Natural killer cell treated with Interleukin-12 subunit alpha and Interleukin-12 subunit beta and Interleukin-15 and Interleukin-18, amount 100 ng/mL, for 72 hours (primary cell): ENCODE data around the gene MBD5. TPM values are rescaled to one million over a fixed set of nuclear protein-coding genes. Genes with fewer than 3 reads are reported as not detected.

Source experiments
- ATAC-seq, 2 donors: fragments of 150-1000 bp; cut with Tn5 transposase in 1 of 2; sonication (Bioruptor Pico), chemical (Tn5 transposase) in 1 of 2; 2 replicates each; pipeline ENCODE4 v1.10.0; 2021
- DNase-seq: peaks from one replicate; pipeline ENCODE4 v3.0.0; 2022; ENCODE audit warnings: low spot score
- H3K27ac Mint-ChIP-seq, 2 donors: 1 replicate in 1 of 2; 2 replicates in 1 of 2; pipeline ENCODE4 v1.8.0; 2022; ENCODE audit warnings: mixed read lengths in 2 of 2, mild to moderate bottlenecking in 1 of 2, moderate library complexity in 1 of 2
- H3K27me3 Mint-ChIP-seq, 2 donors: 1 replicate in 1 of 2; 2 replicates in 1 of 2; pipeline ENCODE4 v1.8.0; 2022; ENCODE audit warnings: mixed read lengths in 2 of 2
- H3K36me3 Mint-ChIP-seq: one replicate; pipeline ENCODE4 v1.8.0; 2022; ENCODE audit warnings: mixed read lengths
- H3K4me1 Mint-ChIP-seq, 2 donors: 1 replicate in 1 of 2; 2 replicates in 1 of 2; pipeline ENCODE4 v1.8.0; 2022; ENCODE audit warnings: low read depth in 2 of 2, mixed read lengths in 2 of 2, mild to moderate bottlenecking in 1 of 2
- H3K4me3 Mint-ChIP-seq: one replicate; pipeline ENCODE4 v1.8.0; 2022; ENCODE audit warnings: mixed read lengths
- H3K9me3 Mint-ChIP-seq: 2 replicates; pipeline ENCODE4 v1.8.0; 2022; ENCODE audit warnings: mixed read lengths
- total RNA-seq, 2 donors: library from RNA; stranded (reverse); gene quantifications; one replicate each; pipeline ENCODE4 v1.2.3, GENCODE V29; 2022

Gene MBD5
- total RNA-seq, 2 donors from 2014 or later, result 29.2 to 32.4 TPM

GRCh38 chr2:148106331-148106730 is 85.4 kb downstream of the MBD5 start:
- no peak overlapping the region for H3K27ac Mint-ChIP-seq
- H3K4me1 Mint-ChIP-seq, result peaks cover 4 to 8% of the 10 kb centered on the region in 2 donors
- no peak for DNase-seq
- no peaks in the 10 kb centered on the region for H3K9me3 Mint-ChIP-seq
- ATAC-seq, result no peak
- no peak overlapping the region for H3K4me3 Mint-ChIP-seq
- no peaks in the 10 kb centered on the region for H3K27me3 Mint-ChIP-seq
- peaks cover 6% of the 10 kb centered on the region for H3K36me3 Mint-ChIP-seq

GRCh38 chr2:148108385-148108784 is 87.5 kb downstream of the MBD5 start:
- Mint-ChIP-seq H3K4me3 (no peak overlapping the region), H3K27ac (no peak overlapping the region), H3K27me3 (no peaks in the 10 kb centered on the region), H3K4me1 (peaks cover 4 to 8% of the 10 kb centered on the region in 2 donors), H3K9me3 (no peaks in the 10 kb centered on the region), H3K36me3 (peaks cover 6% of the 10 kb centered on the region)
- DNase-seq (no peak), ATAC-seq (no peak)

GRCh38 chr2:148110184-148110583 is 89.3 kb downstream of the MBD5 start:
- Mint-ChIP-seq H3K9me3 (no peaks in the 10 kb centered on the region), H3K27ac (no peak overlapping the region)

GRCh38 chr2:148122788-148123187 is 101.9 kb downstream of the MBD5 start:
- no peak for DNase-seq
- ATAC-seq, result no peak
- H3K27ac Mint-ChIP-seq, result no peak overlapping the region
- H3K4me1 Mint-ChIP-seq, result peaks cover 4% of the 10 kb centered on the region in 2 donors
- H3K27me3 Mint-ChIP-seq, result no peaks in the 10 kb centered on the region
- H3K4me3 Mint-ChIP-seq, result no peak overlapping the region
- no peaks in the 10 kb centered on the region for H3K9me3 Mint-ChIP-seq
- H3K36me3 Mint-ChIP-seq, result peaks cover 5% of the 10 kb centered on the region

More at GRCh38 chr2:148110184-148110583, 89.3 kb downstream of the MBD5 start:
- DNase-seq (no peak), ATAC-seq (no peak)
- H3K36me3 Mint-ChIP-seq, result peaks cover 6% of the 10 kb centered on the region
- no peak overlapping the region for H3K4me3 Mint-ChIP-seq
- H3K4me1 Mint-ChIP-seq, result peaks cover 4 to 8% of the 10 kb centered on the region in 2 donors
- no peaks in the 10 kb centered on the region for H3K27me3 Mint-ChIP-seq

- peaks cover 4% of the 10 kb centered on the region in 2 donors for H3K4me1 Mint-ChIP-seq
- H3K9me3 Mint-ChIP-seq, result no peaks in the 10 kb centered on the region
- no peaks in the 10 kb centered on the region for H3K36me3 Mint-ChIP-seq
- H3K27me3 Mint-ChIP-seq, result no peaks in the 10 kb centered on the region
- ATAC-seq (no peak), DNase-seq (no peak)
- H3K4me3 Mint-ChIP-seq, result no peak overlapping the region
- no peak overlapping the region for H3K27ac Mint-ChIP-seq
These were observed 103.4 kb downstream of the MBD5 start for GRCh38 chr2:148124271-148124670.

- ATAC-seq (no peak), DNase-seq (no peak)
- no peaks in the 10 kb centered on the region for H3K9me3 Mint-ChIP-seq
- H3K4me1 Mint-ChIP-seq, result peaks cover 0 to 4% of the 10 kb centered on the region in 2 donors
- no peak overlapping the region for H3K27ac Mint-ChIP-seq
- no peak overlapping the region for H3K4me3 Mint-ChIP-seq
- H3K36me3 Mint-ChIP-seq, result no peaks in the 10 kb centered on the region
- H3K27me3 Mint-ChIP-seq, result no peaks in the 10 kb centered on the region
These were observed 109.7 kb downstream of the MBD5 start for GRCh38 chr2:148130581-148130980.

- no peak for DNase-seq
- Mint-ChIP-seq H3K4me3 (no peak overlapping the region), H3K27me3 (no peaks in the 10 kb centered on the region), H3K9me3 (no peaks in the 10 kb centered on the region), H3K4me1 (peaks cover 0 to under 1% of the 10 kb centered on the region in 2 donors), H3K27ac (no peak overlapping the region), H3K36me3 (no peaks in the 10 kb centered on the region)
- no peak for ATAC-seq
These were observed 111.5 kb downstream of the MBD5 start for GRCh38 chr2:148132412-148132811.

- H3K27ac Mint-ChIP-seq, result no peak overlapping the region
- H3K27me3 Mint-ChIP-seq, result no peaks in the 10 kb centered on the region
- no peaks in the 10 kb centered on the region for H3K9me3 Mint-ChIP-seq
- H3K4me1 Mint-ChIP-seq, result no peaks in the 10 kb centered on the region
- no peaks in the 10 kb centered on the region for H3K36me3 Mint-ChIP-seq
- H3K4me3 Mint-ChIP-seq, result no peak overlapping the region
- no peak for ATAC-seq
- no peak for DNase-seq
These were observed 114.8 kb downstream of the MBD5 start for GRCh38 chr2:148135705-148136104.

GRCh38 chr2:148136441-148136840 is 115.5 kb downstream of the MBD5 start:
- no peak overlapping the region for H3K4me3 Mint-ChIP-seq
- H3K9me3 Mint-ChIP-seq, result no peaks in the 10 kb centered on the region
- H3K27me3 Mint-ChIP-seq, result no peaks in the 10 kb centered on the region
- H3K4me1 Mint-ChIP-seq, result no peaks in the 10 kb centered on the region
- H3K27ac Mint-ChIP-seq, result no peak overlapping the region
- no peaks in the 10 kb centered on the region for H3K36me3 Mint-ChIP-seq
- no peak for DNase-seq
- no peak for ATAC-seq

GRCh38 chr2:148161909-148162435 is 141.1 kb downstream of the MBD5 start:
- Mint-ChIP-seq H3K4me1 (peaks cover 0 to 3% of the 10 kb centered on the region in 2 donors), H3K9me3 (no peaks in the 10 kb centered on the region), H3K27me3 (no peaks in the 10 kb centered on the region), H3K4me3 (no peak overlapping the region), H3K36me3 (no peaks in the 10 kb centered on the region), H3K27ac (no peak overlapping the region)
- ATAC-seq, result no peak
- DNase-seq, result no peak

GRCh38 chr2:148162871-148163270 is 142.0 kb downstream of the MBD5 start:
- Mint-ChIP-seq H3K4me1 (peaks cover 0 to 3% of the 10 kb centered on the region in 2 donors), H3K36me3 (no peaks in the 10 kb centered on the region), H3K9me3 (no peaks in the 10 kb centered on the region), H3K27ac (no peak overlapping the region), H3K4me3 (no peak overlapping the region), H3K27me3 (no peaks in the 10 kb centered on the region)
- ATAC-seq (no peak), DNase-seq (no peak)

- H3K9me3 Mint-ChIP-seq, result no peaks in the 10 kb centered on the region
- H3K4me1 Mint-ChIP-seq, result peaks cover 0 to 3% of the 10 kb centered on the region in 2 donors
- peaks cover 2% of the 10 kb centered on the region for H3K36me3 Mint-ChIP-seq
- DNase-seq, result no peak
- no peak for ATAC-seq
- no peaks in the 10 kb centered on the region for H3K27me3 Mint-ChIP-seq
- no peak overlapping the region for H3K27ac Mint-ChIP-seq
- no peak overlapping the region for H3K4me3 Mint-ChIP-seq
These were observed 145.1 kb downstream of the MBD5 start for GRCh38 chr2:148165975-148166374.

- H3K4me1 Mint-ChIP-seq, result peaks cover 0 to 3% of the 10 kb centered on the region in 2 donors
- peaks cover 6% of the 10 kb centered on the region for H3K36me3 Mint-ChIP-seq
- ATAC-seq (no peak), DNase-seq (no peak)
- H3K4me3 Mint-ChIP-seq, result no peak overlapping the region
- H3K27ac Mint-ChIP-seq, result no peak overlapping the region
- no peaks in the 10 kb centered on the region for H3K9me3 Mint-ChIP-seq
- no peaks in the 10 kb centered on the region for H3K27me3 Mint-ChIP-seq
These were observed 146.4 kb downstream of the MBD5 start for GRCh38 chr2:148167241-148167766.

GRCh38 chr2:148167855-148168254 is 147.0 kb downstream of the MBD5 start:
- Mint-ChIP-seq H3K4me1 (peaks cover 0 to 3% of the 10 kb centered on the region in 2 donors), H3K36me3 (peaks cover 6% of the 10 kb centered on the region), H3K27ac (no peak overlapping the region), H3K4me3 (no peak overlapping the region), H3K9me3 (no peaks in the 10 kb centered on the region), H3K27me3 (no peaks in the 10 kb centered on the region)
- ATAC-seq, result no peak
- DNase-seq, result no peak
